Neural crest cell (in vitro differentiated cells): ENCODE measurements around the gene DGKD. TPM values are rescaled to one million over a fixed set of nuclear protein-coding genes. Genes with fewer than 3 reads are reported as not detected.
A peak's percentile ranks its signal among the peaks of the same experiment; 100 is the strongest.

Experiments
- DNase-seq: peaks from one replicate; pipeline ENCODE4 v3.0.0; 2021; ENCODE audit warnings: low read depth, mixed read lengths, low spot score
- H3K27ac Mint-ChIP-seq: one replicate; pipeline ENCODE4 v1.8.0; 2021; ENCODE audit warnings: mild to moderate bottlenecking, mixed read lengths; ENCODE audit not compliant: unreplicated experiment
- H3K27me3 Mint-ChIP-seq: 2 replicates; pipeline ENCODE4 v1.8.0; 2021; ENCODE audit warnings: low read depth, mild to moderate bottlenecking, mixed read lengths
- H3K36me3 Mint-ChIP-seq: 2 replicates; pipeline ENCODE4 v1.8.0; 2021; ENCODE audit warnings: low read depth, mild to moderate bottlenecking, mixed read lengths
- H3K4me1 Mint-ChIP-seq: 2 replicates; pipeline ENCODE4 v1.8.0; 2021; ENCODE audit warnings: mixed read lengths
- H3K4me3 Mint-ChIP-seq: one replicate; pipeline ENCODE4 v1.8.0; 2021; ENCODE audit warnings: mild to moderate bottlenecking, mixed read lengths
- H3K9me3 Mint-ChIP-seq: 2 replicates; pipeline ENCODE4 v1.8.0; 2021; ENCODE audit warnings: mixed read lengths
- CTCF ChIP-seq: fragments of 200-600 bp; sonication (generic); conservative IDR thresholded peaks from 2 replicates; pipeline ENCODE4 v1.5.0; 2021; ENCODE audit warnings: antibody characterized with exemption, mild to moderate bottlenecking
- total RNA-seq: library from RNA; stranded (reverse); gene quantifications from 2 replicates; pipeline ENCODE4 v1.2.1, GENCODE V29; 2021

The DGKD gene
- total RNA-seq, 1 donor from 2014 or later, result 48.7 TPM

GRCh38 chr2:233433029-233433428 lies 78.7 kb downstream of the DGKD start:
- no peaks in the 10 kb centered on the region for H3K4me1 Mint-ChIP-seq
- no peak overlapping the region for H3K4me3 Mint-ChIP-seq
- no peak for TF ChIP-seq CTCF
- no peak overlapping the region for H3K27ac Mint-ChIP-seq
- DNase-seq, result no peak
- H3K9me3 Mint-ChIP-seq, result no peaks in the 10 kb centered on the region
- no peaks in the 10 kb centered on the region for H3K27me3 Mint-ChIP-seq
- H3K36me3 Mint-ChIP-seq, result peaks cover 2% of the 10 kb centered on the region

- Mint-ChIP-seq H3K27me3 (no peaks in the 10 kb centered on the region), H3K27ac (no peak overlapping the region), H3K4me3 (no peak overlapping the region), H3K9me3 (no peaks in the 10 kb centered on the region), H3K4me1 (no peaks in the 10 kb centered on the region), H3K36me3 (peaks cover 2% of the 10 kb centered on the region)
- no peak for TF ChIP-seq CTCF
- no peak for DNase-seq
These were observed 79.5 kb downstream of the DGKD start for GRCh38 chr2:233433794-233434193.

- H3K27me3 Mint-ChIP-seq, result no peaks in the 10 kb centered on the region
- H3K4me3 Mint-ChIP-seq, result no peak overlapping the region
- DNase-seq, result no peak
- no peaks in the 10 kb centered on the region for H3K4me1 Mint-ChIP-seq
- no peak for TF ChIP-seq CTCF
- H3K27ac Mint-ChIP-seq, result no peak overlapping the region
- no peaks in the 10 kb centered on the region for H3K9me3 Mint-ChIP-seq
- peaks cover 2% of the 10 kb centered on the region for H3K36me3 Mint-ChIP-seq
These were observed 80.5 kb downstream of the DGKD start for GRCh38 chr2:233434666-233435330.

GRCh38 chr2:233435436-233436190 lies 81.3 kb downstream of the DGKD start:
- H3K27me3 Mint-ChIP-seq, result no peaks in the 10 kb centered on the region
- no peak for DNase-seq
- no peak for TF ChIP-seq CTCF
- no peaks in the 10 kb centered on the region for H3K4me1 Mint-ChIP-seq
- H3K9me3 Mint-ChIP-seq, result no peaks in the 10 kb centered on the region
- H3K27ac Mint-ChIP-seq, result peak overlapping the region; percentile 35
- H3K4me3 Mint-ChIP-seq, result no peak overlapping the region
- H3K36me3 Mint-ChIP-seq, result peaks cover 2% of the 10 kb centered on the region

- Mint-ChIP-seq H3K9me3 (no peaks in the 10 kb centered on the region), H3K4me3 (no peak overlapping the region), H3K4me1 (no peaks in the 10 kb centered on the region), H3K27me3 (no peaks in the 10 kb centered on the region), H3K27ac (no peak overlapping the region), H3K36me3 (peaks cover 2% of the 10 kb centered on the region)
- no peak for TF ChIP-seq CTCF
- DNase-seq, result no peak
These were observed 81.9 kb downstream of the DGKD start for GRCh38 chr2:233436191-233436581.
